HG03039 (cell line): Measurements from ENCODE around the gene ERCC6L2.
A peak's percentile ranks its signal among the peaks of the same experiment; 100 is the strongest.

Experiments used
- ATAC-seq: cut with Tn5 transposase; IDR thresholded peaks from one replicate; pipeline ENCODE4 v1.9.1; 2021; ENCODE audit warnings: mild to moderate bottlenecking, moderate library complexity; ENCODE audit not compliant: unreplicated experiment

ERCC6L2 gene, protein sequence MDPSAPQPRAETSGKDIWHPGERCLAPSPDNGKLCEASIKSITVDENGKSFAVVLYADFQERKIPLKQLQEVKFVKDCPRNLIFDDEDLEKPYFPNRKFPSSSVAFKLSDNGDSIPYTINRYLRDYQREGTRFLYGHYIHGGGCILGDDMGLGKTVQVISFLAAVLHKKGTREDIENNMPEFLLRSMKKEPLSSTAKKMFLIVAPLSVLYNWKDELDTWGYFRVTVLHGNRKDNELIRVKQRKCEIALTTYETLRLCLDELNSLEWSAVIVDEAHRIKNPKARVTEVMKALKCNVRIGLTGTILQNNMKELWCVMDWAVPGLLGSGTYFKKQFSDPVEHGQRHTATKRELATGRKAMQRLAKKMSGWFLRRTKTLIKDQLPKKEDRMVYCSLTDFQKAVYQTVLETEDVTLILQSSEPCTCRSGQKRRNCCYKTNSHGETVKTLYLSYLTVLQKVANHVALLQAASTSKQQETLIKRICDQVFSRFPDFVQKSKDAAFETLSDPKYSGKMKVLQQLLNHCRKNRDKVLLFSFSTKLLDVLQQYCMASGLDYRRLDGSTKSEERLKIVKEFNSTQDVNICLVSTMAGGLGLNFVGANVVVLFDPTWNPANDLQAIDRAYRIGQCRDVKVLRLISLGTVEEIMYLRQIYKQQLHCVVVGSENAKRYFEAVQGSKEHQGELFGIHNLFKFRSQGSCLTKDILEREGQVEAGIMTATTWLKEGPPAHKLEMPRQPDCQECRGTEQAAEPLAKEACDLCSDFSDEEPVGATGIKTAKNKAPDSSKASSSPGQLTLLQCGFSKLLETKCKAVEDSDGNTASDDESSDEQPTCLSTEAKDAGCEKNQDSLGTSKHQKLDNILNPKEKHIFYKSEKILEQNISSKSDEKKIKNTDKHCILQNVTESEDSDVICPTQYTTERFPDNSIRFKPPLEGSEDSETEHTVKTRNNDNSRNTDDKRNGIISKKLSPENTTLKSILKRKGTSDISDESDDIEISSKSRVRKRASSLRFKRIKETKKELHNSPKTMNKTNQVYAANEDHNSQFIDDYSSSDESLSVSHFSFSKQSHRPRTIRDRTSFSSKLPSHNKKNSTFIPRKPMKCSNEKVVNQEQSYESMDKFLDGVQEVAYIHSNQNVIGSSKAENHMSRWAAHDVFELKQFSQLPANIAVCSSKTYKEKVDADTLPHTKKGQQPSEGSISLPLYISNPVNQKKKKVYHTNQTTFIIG (N-terminal part only)

DNA sequence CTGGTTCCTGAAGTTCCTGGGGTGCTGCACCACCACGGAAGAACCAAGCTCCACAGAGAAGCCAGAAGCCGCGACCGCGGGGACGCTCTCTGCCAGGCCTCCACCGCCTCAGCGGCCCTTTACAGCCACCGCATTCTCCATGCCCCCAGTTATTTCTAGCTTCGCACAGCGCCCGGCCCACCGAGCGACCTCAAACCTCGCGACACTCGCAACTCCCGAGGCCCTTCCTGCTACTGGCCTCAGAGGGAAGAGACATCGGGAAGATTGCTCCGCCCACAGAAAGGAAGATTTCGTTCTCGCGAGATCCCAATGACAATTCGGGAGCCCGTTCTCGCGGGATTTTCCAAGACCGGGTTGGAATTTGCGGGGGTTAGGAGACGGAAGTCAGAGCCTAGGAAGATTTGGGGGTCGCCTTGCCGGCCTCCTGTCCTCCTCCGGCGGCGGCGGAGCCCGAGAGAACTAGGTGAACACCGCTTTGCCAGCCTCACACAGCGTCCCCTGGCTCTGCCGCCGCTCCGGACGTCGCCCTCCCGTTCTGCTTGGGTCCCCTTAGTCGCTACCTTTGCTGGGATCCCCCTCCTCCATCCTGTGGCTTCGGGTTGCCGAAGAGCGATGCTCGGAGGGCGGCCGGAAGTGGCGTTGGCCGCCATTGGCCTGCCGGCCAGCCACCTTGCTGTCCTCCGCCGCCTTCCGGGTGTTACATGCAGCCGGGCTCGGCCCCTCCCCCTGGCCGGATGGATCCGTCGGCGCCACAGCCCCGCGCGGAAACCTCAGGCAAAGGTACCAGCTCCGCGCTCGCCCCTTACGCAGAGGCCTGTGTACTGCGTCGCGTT is at the start of gene ERCC6L2:
TSS of gene ERCC6L2 (plus strand) at position 387 of the 833 bp plus-strand sequence. CDS start at position 735, 348 bp downstream.
- peak; percentile 87 for ATAC-seq

GRCh38 chr9:95826183-95826838 is 49.2 kb upstream of the ERCC6L2 start:
- no peak for ATAC-seq

DNA sequence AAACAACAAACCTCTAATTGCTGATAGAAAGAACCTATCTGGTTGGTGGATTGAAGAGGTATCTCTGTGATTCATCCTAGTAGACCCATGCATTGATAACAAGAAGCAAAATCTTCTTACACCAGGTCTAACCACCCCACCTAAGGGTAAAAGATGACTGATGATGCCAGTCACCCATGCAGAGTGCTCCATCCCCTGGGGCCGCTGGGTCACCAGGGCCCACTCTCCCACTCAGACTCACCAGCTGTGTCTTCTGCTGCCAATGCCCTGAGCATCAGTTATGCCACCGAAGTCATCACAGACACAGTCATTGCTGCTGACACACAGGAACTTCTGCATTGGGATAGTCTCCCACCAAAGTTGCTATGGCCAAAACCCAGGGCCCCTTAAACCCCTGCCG is 44.7 kb upstream of the ERCC6L2 start:
- ATAC-seq, result no peak

DNA sequence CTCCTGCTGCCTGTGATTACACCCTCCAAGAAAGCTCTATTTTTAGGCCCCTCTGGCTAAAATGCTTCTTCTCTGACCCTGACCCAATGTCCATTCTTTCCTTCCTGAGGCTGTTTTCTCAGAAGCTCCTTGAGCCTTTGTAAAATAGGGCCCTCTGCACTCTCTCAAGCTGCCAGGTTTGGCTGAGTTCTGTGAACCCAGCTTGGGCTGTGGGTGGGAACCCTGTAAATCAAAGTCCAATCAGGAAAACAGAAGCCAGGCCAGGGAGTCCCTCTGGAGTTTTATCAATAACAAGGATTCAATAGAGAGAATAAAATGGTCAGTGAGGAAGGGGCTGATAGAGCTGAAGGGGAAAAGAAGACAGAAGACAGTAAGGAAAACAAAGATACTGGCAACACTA is 43.7 kb upstream of the ERCC6L2 start:
- ATAC-seq, result no peak

GRCh38 chr9:95833546-95834178 is 41.8 kb upstream of the ERCC6L2 start:
- ATAC-seq, result no peak

DNA sequence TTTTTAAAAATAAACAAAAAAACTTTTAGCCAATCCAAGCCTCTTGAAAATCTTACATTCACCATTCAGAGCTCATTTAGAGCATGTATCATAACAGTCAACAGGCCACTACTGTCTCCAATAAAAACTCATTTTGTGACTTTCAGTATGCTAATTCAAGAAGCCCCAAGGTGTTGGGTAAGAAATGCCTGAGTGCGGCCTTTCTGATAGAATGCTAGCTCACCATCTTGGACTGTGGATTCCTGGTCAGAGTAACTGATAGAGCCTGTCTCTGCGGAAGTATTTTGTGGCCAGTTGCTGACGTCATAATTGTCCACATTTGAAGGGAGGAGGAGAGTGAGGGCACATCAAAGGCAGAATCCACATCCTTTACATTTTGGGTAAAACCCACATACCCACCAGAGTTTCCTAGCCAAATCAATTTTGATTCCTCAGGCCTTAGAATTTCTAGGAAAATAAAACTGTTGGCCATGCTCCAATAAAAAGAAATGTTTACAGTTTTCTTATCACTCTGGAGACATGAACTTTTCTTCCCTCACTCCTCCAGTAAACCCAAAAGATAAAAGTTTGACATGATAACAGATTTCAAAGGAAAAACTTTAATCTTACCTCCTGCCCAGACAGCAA is 41.1 kb upstream of the ERCC6L2 start:
- ATAC-seq, result no peak

GRCh38 chr9:95835393-95835792 is 40.1 kb upstream of the ERCC6L2 start:
- ATAC-seq, result no peak

DNA sequence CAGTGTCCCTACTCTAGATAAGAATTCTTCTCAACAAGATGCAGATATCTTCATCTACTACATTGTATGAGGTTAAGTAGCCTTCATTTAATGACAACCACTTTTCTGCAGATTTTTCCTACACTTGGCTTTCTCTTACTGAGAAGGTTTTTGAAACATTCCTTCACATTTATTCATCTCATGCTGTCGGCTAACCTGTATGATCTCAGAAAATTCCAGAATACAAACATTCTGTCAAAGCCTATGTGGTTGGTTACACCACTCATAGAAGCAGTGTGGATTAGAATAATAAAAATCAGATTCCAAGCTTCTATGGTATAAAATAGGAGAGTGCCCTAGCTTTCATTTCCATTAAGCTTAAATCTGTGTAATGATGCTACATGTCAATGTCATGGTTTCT is 39.4 kb upstream of the ERCC6L2 start:
- ATAC-seq, result no peak

- no peak for ATAC-seq
These were observed 36.5 kb upstream of the ERCC6L2 start for GRCh38 chr9:95839012-95839411.

DNA sequence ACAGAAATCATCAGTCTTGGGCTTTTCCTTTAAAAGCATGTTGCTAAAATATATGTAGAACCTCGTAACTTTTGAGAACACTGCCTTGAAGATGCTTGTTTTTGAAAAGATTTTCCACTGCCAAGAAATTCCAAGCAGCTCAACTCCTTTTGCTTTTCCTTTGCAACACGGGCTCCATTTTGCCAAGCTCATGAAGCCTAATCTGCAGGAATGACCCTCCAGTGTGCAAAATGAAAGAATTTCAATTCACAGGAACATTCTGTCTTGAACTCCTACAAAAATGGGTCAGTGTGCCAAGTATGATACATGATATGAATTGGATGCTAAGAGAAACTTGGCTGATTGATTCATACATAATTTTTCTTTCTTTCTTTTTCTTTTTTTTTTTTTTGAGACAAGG is 35.4 kb upstream of the ERCC6L2 start:
- no peak for ATAC-seq

DNA sequence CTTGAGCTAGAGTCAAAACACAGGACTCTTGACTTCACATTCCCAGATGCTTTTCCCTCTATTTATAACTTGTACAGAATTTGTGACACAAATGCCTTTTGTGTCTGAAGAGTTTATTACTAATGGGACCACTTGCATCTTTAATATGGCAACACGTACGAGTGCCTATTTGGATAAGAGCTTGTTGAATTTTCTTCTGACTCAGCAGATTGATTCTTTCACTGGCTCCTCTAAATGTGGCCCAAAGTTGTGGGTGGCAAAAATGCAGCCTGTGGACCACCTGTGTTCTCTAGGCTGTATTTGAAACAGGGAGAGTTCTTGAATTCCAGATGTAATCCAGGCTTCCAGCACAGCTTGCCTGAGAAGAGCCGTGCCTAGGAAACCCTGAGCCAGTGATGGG is 34.1 kb upstream of the ERCC6L2 start:
- ATAC-seq, result no peak

- ATAC-seq, result no peak
These were observed 29.7 kb upstream of the ERCC6L2 start for GRCh38 chr9:95845751-95846150.

- ATAC-seq, result no peak
These were observed 26.7 kb upstream of the ERCC6L2 start for GRCh38 chr9:95848764-95849163.

DNA sequence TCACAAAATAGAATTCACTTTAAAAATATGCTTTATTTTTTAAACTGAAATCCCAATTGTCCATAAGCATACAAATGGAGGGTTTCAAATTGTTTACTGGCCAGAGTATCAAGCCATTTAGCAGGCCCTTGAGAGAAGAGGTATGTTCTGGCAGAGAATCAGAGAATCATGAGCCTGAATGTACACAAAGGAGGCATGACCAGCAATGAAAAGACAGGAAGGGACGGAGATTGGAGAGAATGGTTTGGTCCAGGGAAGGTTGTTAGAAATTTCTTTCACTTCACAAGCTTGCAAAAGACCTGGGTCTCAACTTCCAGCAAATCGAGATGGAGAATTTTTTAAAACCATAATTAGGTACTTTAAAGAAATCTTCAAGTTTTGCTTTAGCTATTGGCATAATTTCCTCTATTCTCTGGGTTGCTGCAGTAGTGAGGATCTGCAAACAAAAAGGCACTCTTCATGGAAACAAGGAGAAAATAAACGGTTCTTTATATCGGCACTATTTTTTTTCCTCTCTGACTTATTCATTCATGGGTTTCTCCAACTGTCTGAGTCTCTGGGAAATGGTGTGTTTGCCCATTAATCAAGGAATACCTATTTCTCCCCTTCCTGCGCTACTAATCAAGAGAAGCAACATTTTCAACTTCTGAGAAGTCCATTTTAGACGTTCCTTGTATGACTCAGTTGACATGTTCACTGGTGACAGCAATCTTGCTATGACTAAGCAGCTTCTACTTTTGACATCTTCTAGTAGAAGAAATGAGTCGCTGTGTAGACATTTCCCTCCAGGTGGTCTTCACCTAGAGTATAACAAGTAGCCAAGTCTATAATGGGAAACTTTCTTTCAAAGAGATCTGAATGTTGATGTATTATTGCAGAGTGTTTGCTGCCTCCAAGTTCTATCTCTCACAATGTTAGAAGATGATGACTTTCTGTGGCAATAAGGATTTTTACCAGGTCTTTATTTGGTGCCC is 23.1 kb upstream of the ERCC6L2 start:
- ATAC-seq, result peak; percentile 89

- no peak for ATAC-seq
These were observed 21.0 kb upstream of the ERCC6L2 start for GRCh38 chr9:95854386-95855020.

- no peak for ATAC-seq
These were observed 19.5 kb upstream of the ERCC6L2 start for GRCh38 chr9:95855961-95856360.

- no peak for ATAC-seq
These were observed 18.4 kb upstream of the ERCC6L2 start for GRCh38 chr9:95857124-95857523.
